SK-N-SH treated with all-trans-retinoic acid at 6 μM for 48 hours (cell line): Measurements from ENCODE around the gene ADSS1.

Source experiments
- ATAC-seq: fragments of 200-7000 bp; cut with Tn5 transposase; 3 replicates; pipeline ENCODE4 v1.9.1; 2020; ENCODE audit warnings: mild to moderate bottlenecking, moderate library complexity
- CSDC2 ChIP-seq: fragments of 250-450 bp; sonication (Bioruptor Pico); IDR thresholded peaks from 2 replicates; pipeline ENCODE4 v1.5.0; 2020; ENCODE audit warnings: mild to moderate bottlenecking, moderate library complexity
- ESRRG ChIP-seq: fragments of 250-450 bp; sonication (Bioruptor Pico); IDR thresholded peaks from 2 replicates; pipeline ENCODE4 v1.6.1; 2021; ENCODE audit warnings: mild to moderate bottlenecking
- OSR1 ChIP-seq: fragments of 250-450 bp; sonication (Bioruptor Pico); IDR thresholded peaks from 2 replicates; pipeline ENCODE4 v1.8.0; 2022; ENCODE audit warnings: moderate library complexity, mild to moderate bottlenecking, inconsistent platforms
- PATZ1 ChIP-seq: fragments of 250-450 bp; sonication (Bioruptor Pico); IDR thresholded peaks from 2 replicates; pipeline ENCODE4 v1.8.0; 2020; ENCODE audit warnings: mild to moderate bottlenecking, moderate library complexity, borderline replicate concordance
- POU6F1 ChIP-seq: fragments of 250-450 bp; sonication (Bioruptor Pico); IDR thresholded peaks from 2 replicates; pipeline ENCODE4 v1.8.0; 2021; ENCODE audit warnings: low read depth, mild to moderate bottlenecking, moderate library complexity, borderline replicate concordance
- PPARA ChIP-seq: fragments of 250-450 bp; sonication (Bioruptor Pico); IDR thresholded peaks from 2 replicates; pipeline ENCODE4 v1.5.0; 2020; ENCODE audit warnings: mild to moderate bottlenecking, borderline replicate concordance
- RARB ChIP-seq: fragments of 250-450 bp; sonication (Bioruptor Pico); IDR thresholded peaks from 2 replicates; pipeline ENCODE4 v1.8.0; 2021; ENCODE audit warnings: mild to moderate bottlenecking, moderate library complexity
- ZC3H10 ChIP-seq: fragments of 250-450 bp; sonication (Bioruptor Pico); IDR thresholded peaks from 2 replicates; pipeline ENCODE4 v1.5.1; 2021; ENCODE audit warnings: mild to moderate bottlenecking, moderate library complexity
- ZFP3 ChIP-seq: fragments of 250-450 bp; sonication (Bioruptor Pico); IDR thresholded peaks from 2 replicates; pipeline ENCODE4 v1.5.0; 2020; ENCODE audit warnings: mild to moderate bottlenecking, moderate library complexity
- ZNF565 ChIP-seq: fragments of 450-650 bp; formaldehyde crosslinking; conservative IDR thresholded peaks from 2 replicates; pipeline ENCODE4 v1.5.0; 2020; ENCODE audit warnings: low read depth, mild to moderate bottlenecking, moderate library complexity
- TF ChIP-seq, protein P1 (sequence below): fragments of 250-450 bp; sonication (Bioruptor Pico); IDR thresholded peaks from 2 replicates; pipeline ENCODE4 v1.5.1; 2020; ENCODE audit warnings: low read depth, mild to moderate bottlenecking, moderate library complexity
- TF ChIP-seq, protein P2 (sequence below): fragments of 250-450 bp; sonication (Bioruptor Pico); IDR thresholded peaks from 2 replicates; pipeline ENCODE4 v1.5.1; 2021; ENCODE audit warnings: mild to moderate bottlenecking, moderate library complexity

ADSS1 gene

DNA sequence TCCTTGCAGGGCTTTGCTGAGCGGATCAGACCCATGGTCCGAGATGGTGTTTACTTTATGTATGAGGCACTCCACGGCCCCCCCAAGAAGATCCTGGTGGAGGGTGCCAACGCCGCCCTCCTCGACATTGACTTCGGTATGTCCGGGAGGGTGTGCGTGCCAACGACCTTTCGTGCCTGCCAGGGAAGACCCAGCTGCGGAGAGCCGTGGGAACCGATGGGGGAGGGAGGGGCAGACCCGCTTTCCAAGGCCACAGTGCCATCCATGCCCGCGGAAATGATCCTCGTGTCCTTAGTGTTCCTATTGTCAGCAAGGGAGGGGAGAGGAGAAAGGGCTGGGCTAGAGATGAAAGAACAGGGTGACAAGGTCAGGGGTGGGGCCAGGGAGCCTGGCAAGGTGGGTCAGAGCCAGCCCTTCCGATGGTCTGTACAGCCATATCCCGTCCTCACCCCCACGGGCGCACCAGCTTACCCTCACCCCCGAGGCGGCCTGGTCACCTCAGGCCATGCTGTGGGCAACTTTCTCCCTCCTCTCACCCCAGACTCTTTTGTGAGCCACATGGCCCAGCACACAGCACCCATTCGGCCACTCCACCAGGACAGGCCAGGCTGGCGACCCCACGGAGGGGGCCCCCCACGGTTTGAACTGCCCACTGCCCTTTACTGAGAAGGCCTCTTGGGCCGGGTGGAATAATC, 17.2 kb downstream of the ADSS1 start (continued):
- TF ChIP-seq POU6F1 (CRISPR knock-in tag), result no peak

- TF ChIP-seq, protein P1, sequence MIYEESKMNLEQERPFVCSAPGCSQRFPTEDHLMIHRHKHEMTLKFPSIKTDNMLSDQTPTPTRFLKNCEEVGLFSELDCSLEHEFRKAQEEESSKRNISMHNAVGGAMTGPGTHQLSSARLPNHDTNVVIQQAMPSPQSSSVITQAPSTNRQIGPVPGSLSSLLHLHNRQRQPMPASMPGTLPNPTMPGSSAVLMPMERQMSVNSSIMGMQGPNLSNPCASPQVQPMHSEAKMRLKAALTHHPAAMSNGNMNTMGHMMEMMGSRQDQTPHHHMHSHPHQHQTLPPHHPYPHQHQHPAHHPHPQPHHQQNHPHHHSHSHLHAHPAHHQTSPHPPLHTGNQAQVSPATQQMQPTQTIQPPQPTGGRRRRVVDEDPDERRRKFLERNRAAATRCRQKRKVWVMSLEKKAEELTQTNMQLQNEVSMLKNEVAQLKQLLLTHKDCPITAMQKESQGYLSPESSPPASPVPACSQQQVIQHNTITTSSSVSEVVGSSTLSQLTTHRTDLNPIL (CRISPR knock-in tag), result no peak
- TF ChIP-seq, protein P2, sequence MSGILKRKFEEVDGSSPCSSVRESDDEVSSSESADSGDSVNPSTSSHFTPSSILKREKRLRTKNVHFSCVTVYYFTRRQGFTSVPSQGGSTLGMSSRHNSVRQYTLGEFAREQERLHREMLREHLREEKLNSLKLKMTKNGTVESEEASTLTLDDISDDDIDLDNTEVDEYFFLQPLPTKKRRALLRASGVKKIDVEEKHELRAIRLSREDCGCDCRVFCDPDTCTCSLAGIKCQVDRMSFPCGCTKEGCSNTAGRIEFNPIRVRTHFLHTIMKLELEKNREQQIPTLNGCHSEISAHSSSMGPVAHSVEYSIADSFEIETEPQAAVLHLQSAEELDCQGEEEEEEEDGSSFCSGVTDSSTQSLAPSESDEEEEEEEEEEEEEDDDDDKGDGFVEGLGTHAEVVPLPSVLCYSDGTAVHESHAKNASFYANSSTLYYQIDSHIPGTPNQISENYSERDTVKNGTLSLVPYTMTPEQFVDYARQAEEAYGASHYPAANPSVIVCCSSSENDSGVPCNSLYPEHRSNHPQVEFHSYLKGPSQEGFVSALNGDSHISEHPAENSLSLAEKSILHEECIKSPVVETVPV (CRISPR knock-in tag), result no peak
- TF ChIP-seq ZC3H10 (CRISPR knock-in tag) (no peak), ESRRG (no peak), ZNF565 (CRISPR knock-in tag) (no peak), POU6F1 (CRISPR knock-in tag) (no peak), OSR1 (no peak), CSDC2 (CRISPR knock-in tag) (no peak)
- TF ChIP-seq, all 23 proteins: peak for 0
These were observed 17.8 kb downstream of the ADSS1 start for GRCh38 chr14:104741803-104742251.

GRCh38 chr14:104742586-104743455, 18.8 kb downstream of the ADSS1 start:
- TF ChIP-seq, protein P1 (CRISPR knock-in tag), result no peak
- no peak for ATAC-seq

More at GRCh38 chr14:104741803-104742251, 17.8 kb downstream of the ADSS1 start:
- ATAC-seq, result no peak

DNA sequence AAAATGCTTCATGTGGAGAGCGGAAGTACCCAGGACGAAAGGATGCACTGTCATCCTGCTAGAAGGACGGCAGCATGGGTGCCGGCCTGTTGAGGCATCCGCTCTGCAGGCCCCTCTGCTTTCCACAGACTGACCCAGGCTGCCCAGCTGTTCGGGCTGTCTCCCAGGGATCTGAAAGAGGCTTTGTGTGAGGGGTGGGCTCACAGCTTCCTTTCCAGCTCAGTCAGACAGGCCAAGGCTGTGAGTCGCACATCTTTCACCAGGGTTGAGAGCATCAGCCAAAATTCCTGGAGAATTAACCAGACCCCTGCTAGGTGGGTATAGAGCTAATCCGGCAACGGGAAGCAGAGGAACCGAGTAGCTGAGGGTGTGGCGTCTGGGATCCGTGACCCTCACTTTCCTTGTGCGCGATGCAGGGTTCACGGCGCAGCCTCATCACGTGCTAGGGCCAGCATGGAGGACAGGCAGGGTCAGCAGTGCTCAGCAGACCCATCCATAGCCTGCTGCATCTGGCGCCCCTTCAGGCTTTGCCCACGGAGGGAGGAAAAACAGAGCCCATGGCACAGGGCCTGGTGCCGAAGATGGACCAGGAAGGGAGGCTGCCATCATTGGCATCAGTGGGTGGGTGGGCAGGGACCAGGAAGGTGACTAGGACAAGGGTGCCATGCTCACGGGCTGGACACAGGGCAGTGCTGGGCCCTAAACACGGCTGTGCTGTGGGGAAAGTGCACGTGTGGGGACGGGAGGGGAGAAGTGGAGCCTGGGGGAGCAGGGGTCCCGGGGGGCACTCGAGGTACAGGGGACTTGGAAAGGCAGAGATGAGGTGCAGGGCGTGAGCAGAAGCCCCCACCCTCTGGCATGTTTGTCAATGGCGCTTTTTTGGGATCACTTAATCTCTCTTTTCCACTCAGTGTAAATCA, 19.7 kb downstream of the ADSS1 start:
- no peak for TF ChIP-seq PPARA (CRISPR knock-in tag)
- no peak for TF ChIP-seq ZC3H10 (CRISPR knock-in tag)
- ATAC-seq, result peak; percentile 28

DNA sequence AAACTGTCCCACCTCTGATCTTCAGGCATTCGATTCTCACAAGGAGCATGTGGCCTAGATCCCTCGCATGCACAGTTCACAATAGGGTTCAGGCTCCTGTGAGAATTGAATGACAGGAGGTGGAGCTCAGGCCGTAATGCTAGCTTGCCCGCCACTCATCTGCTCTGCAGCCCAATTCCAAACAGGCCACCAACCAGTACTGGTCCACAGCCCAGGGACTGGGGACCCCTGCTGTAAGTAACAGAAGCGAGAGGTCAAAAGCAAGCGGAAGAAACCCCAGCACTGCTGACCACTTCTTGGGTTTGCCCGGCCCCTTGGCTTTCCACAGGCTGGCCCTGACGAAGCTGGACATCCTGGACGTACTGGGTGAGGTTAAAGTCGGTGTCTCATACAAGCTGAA, 20.5 kb downstream of the ADSS1 start:
- TF ChIP-seq OSR1 (no peak), ESRRG (no peak), PATZ1 (CRISPR knock-in tag) (no peak), RARB (CRISPR knock-in tag) (no peak), ZFP3 (CRISPR knock-in tag) (no peak)

More for the DNA sequence above, 20.5 kb downstream of the ADSS1 start:
- ATAC-seq, result no peak
